Liver (tissue), 5 donors: ENCODE measurements around the gene ZSCAN30. TPM values are rescaled to one million over a fixed set of nuclear protein-coding genes. Genes with fewer than 3 reads are reported as not detected.

Experiments used
- GABPA ChIP-seq, 2 donors: IDR thresholded peaks in 1 of 2; conservative IDR thresholded peaks in 1 of 2; 2 replicates each; pipeline ENCODE4 v1.6.1; 2016; ENCODE audit warnings: antibody characterized with exemption in 2 of 2, mild to moderate bottlenecking in 1 of 2, moderate library complexity in 1 of 2
- NR2F2 ChIP-seq: IDR thresholded peaks from 2 replicates; pipeline ENCODE4 v1.6.1; 2016; ENCODE audit warnings: antibody characterized with exemption
- TAF1 ChIP-seq: conservative IDR thresholded peaks from 2 replicates; pipeline ENCODE4 v1.6.1; 2016; ENCODE audit warnings: antibody characterized with exemption, mild to moderate bottlenecking
- polyA plus RNA-seq, 2 donors: library from polyadenylated mRNA; stranded (reverse) in 1 of 2; unstranded in 1 of 2; fragments of 200-250 nt in 1 of 2; fragments of >200 nt in 1 of 2; fragmentation: Nextera tagmentation in 1 of 2; extraction: Ambion mirVana in 1 of 2; gene quantifications; one replicate each; pipeline versions ENCODE4 v1.2.1 to v1.2.3, GENCODE V29; 2013 to 2015
- total RNA-seq, 2 donors: library from RNA; depleted of rRNA; stranded (reverse); fragments of >200 nt; gene quantifications; one replicate each; pipeline ENCODE4 v1.2.3, GENCODE V29; 2014
- donor health status: healthy.
- donor health status: healthy.
- donor health status: healthy.

The ZSCAN30 gene
- total and polyA plus RNA-seq, 4 donors, result 2.3 to 10.4 (median 5.6) TPM

GRCh38 chr18:35201256-35201931 is 88.6 kb downstream of the ZSCAN30 start (continued):
- TF ChIP-seq GABPA (IDR thresholded peaks at IDR 0.05 in 1 of 2, conservative IDR thresholded peaks at IDR 0.05 in 1 of 2), result no peak
- no peak for TF ChIP-seq NR2F2
- TF ChIP-seq TAF1, result no peak

Other genes with a start within 250 kb of the ZSCAN30 start
- gene MAPRE2, start 248.8 kb downstream of the ZSCAN30 start, total RNA-seq, result 10 to 100 TPM; 11.9 to 12.8 TPM
- 10 to 100 TPM in 1 of 2 donors, 1 to 10 TPM in 1; 7.9 to 10.2 TPM for gene MAPRE2, start 248.8 kb downstream of the ZSCAN30 start, polyA plus RNA-seq
- gene ZNF397, start 49.2 kb downstream of the ZSCAN30 start, total RNA-seq, result 10 to 100 TPM; 13.1 to 20.0 TPM
- 1 to 10 TPM; 3.8 to 6.1 TPM for gene ZNF397, start 49.2 kb downstream of the ZSCAN30 start, polyA plus RNA-seq
- gene ZNF24, start 54.2 kb upstream of the ZSCAN30 start, total RNA-seq, result 10 to 100 TPM; 28.6 to 30.3 TPM
- gene ZNF24, start 54.2 kb upstream of the ZSCAN30 start, polyA plus RNA-seq, result 10 to 100 TPM in 1 of 2 donors, 1 to 10 TPM in 1; 9.1 to 29.2 TPM
- gene ZNF396, start 87.1 kb upstream of the ZSCAN30 start, total RNA-seq, result 1 to 10 TPM; 1.1 to 1.2 TPM
- under 1 TPM; 0.60 to 0.86 TPM for gene ZNF396, start 87.1 kb upstream of the ZSCAN30 start, polyA plus RNA-seq
- 10 to 100 TPM in 1 of 2 donors, 1 to 10 TPM in 1; 4.6 to 10.4 TPM for gene INO80C, start 207.7 kb upstream of the ZSCAN30 start, total RNA-seq
- 10 to 100 TPM; 10.6 to 13.4 TPM for gene INO80C, start 207.7 kb upstream of the ZSCAN30 start, polyA plus RNA-seq